SU-DHL-6 (cell line): ENCODE data around the gene EDA2R.

Experiments
- H2AFZ ChIP-seq: fragments of 200-600 bp; sonication (generic); 2 replicates; pipeline ENCODE4 v1.6.1; 2014; ENCODE audit warnings: low read depth, mild to moderate bottlenecking, moderate library complexity, mixed read lengths, antibody characterized with exemption, low read length; ENCODE audit not compliant: severe bottlenecking
- H3F3A ChIP-seq: fragments of 200-600 bp; shearing (Covaris generic); 2 replicates; pipeline ENCODE4 v1.6.0; 2016; ENCODE audit warnings: antibody characterized with exemption, mild to moderate bottlenecking; ENCODE audit not compliant: insufficient read depth
- H3K27ac ChIP-seq: fragments of 200-600 bp; sonication (generic); 2 replicates; pipeline ENCODE4 v1.5.1; 2016; ENCODE audit warnings: low read depth, mild to moderate bottlenecking, low read length, moderate library complexity, mixed read lengths
- H3K27me3 ChIP-seq: fragments of 200-600 bp; sonication (generic), shearing (Covaris generic); 2 replicates; pipeline ENCODE4 v1.6.0; 2014; ENCODE audit warnings: mild to moderate bottlenecking, low read length
- H3K36me3 ChIP-seq: fragments of 200-600 bp; sonication (generic); 2 replicates; pipeline ENCODE4 v1.6.1; 2014; ENCODE audit warnings: mild to moderate bottlenecking, low read length, mixed read lengths
- H3K4me2 ChIP-seq: fragments of 300-600, 200-600 bp; shearing (Covaris generic), sonication (generic); 2 replicates; pipeline ENCODE4 v1.6.0; 2014; ENCODE audit warnings: low read length, low read depth, mild to moderate bottlenecking; ENCODE audit not compliant: poor library complexity, severe bottlenecking
- H3K4me3 ChIP-seq: fragments of 200-600 bp; sonication (generic); 2 replicates; pipeline ENCODE4 v1.5.1; 2014; ENCODE audit warnings: antibody characterized with exemption, low read length, mild to moderate bottlenecking, mixed read lengths; ENCODE audit not compliant: insufficient read depth, poor library complexity, severe bottlenecking
- H3K79me2 ChIP-seq: fragments of 200-600 bp; sonication (generic); 2 replicates; pipeline ENCODE4 v1.6.1; 2014; ENCODE audit warnings: mild to moderate bottlenecking, low read length, moderate library complexity; ENCODE audit not compliant: insufficient read depth
- H3K9ac ChIP-seq: fragments of 200-600 bp; sonication (generic); 2 replicates; pipeline ENCODE4 v1.7.0; 2014; ENCODE audit warnings: mild to moderate bottlenecking, low read length
- H3K9me2 ChIP-seq: fragments of 200-600 bp; sonication (generic); replicated peaks from 2 replicates; pipeline ENCODE4 v1.6.1; 2014; ENCODE audit warnings: low read length; ENCODE audit not compliant: insufficient read depth
- H3K9me3 ChIP-seq: fragments of 200-600 bp; sonication (generic); 2 replicates; pipeline ENCODE4 v1.6.1; 2014; ENCODE audit warnings: low read length, mixed read lengths; ENCODE audit not compliant: insufficient read depth
- H4K20me1 ChIP-seq: fragments of 200-600 bp; sonication (generic); 2 replicates; pipeline ENCODE4 v1.6.1; 2014; ENCODE audit warnings: low read depth, mild to moderate bottlenecking, antibody characterized with exemption, low read length, moderate library complexity, mixed read lengths
- CTCF ChIP-seq: fragments of 200-600 bp; sonication (generic); IDR thresholded peaks from one replicate; pipeline ENCODE4 v1.5.1; 2017; ENCODE audit warnings: antibody characterized with exemption, mild to moderate bottlenecking, low read length, moderate library complexity; ENCODE audit not compliant: insufficient read depth, poor library complexity, severe bottlenecking
- EZH2phosphoT487 ChIP-seq: fragments of 200-600 bp; sonication (generic), shearing (Covaris generic); conservative IDR thresholded peaks from 2 replicates; pipeline ENCODE4 v1.6.1; 2018; ENCODE audit warnings: mild to moderate bottlenecking, antibody characterized with exemption, low read length, moderate library complexity, mixed read lengths

Gene EDA2R

GRCh38 chrX:66547847-66548369 is 91.0 kb downstream of the EDA2R start:
- Histone ChIP-seq H3K4me2 (no peak overlapping the region), H3K9ac (no peak overlapping the region), H3K36me3 (no peaks in the 10 kb centered on the region), H2AFZ (no peak overlapping the region), H3K79me2 (no peaks in the 10 kb centered on the region), H3K27ac (no peak overlapping the region), H3K27me3 (no peaks in the 10 kb centered on the region), H3K4me3 (no peak overlapping the region), H3F3A (no peaks in the 10 kb centered on the region), H4K20me1 (no peaks in the 10 kb centered on the region), H3K9me3 (no peaks in the 10 kb centered on the region), H3K9me2 (no peaks in the 10 kb centered on the region)
- no peak for TF ChIP-seq EZH2phosphoT487
- no peak for TF ChIP-seq CTCF
